Measurements from ENCODE around the gene DHFR.

DHFR gene

GRCh38 chr5:80655231-80655774, 520 bp upstream of the DHFR start:
- peak; percentile 2 for DNase-seq (ENCODE audit: low spot score)

- DNase-seq (ENCODE audit: low spot score), result peak; percentile 41
Observed at GRCh38 chr5:80654054-80654390, 761 bp downstream of the DHFR start.

DNA sequence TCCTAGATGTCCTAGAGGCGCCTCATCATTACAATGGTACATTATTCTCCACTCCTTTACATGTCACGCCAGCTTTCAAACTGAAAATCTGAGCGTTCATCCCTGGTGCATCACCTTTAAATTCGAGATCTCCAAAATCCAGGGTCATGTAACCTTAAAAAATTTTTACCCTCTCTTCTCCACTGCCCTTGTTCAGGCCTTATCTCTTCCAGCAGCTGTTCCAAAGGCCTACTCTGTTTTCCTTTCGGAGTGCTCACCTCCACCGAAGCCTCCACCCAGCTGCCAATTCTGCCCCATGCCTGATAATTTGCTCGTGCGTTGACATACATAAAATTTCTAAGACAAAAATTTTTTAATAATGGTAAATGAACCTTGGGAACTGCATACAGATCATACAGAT, 1.3 kb downstream of the DHFR start:
- DNase-seq (ENCODE audit: low spot score), result no peak

DNA sequence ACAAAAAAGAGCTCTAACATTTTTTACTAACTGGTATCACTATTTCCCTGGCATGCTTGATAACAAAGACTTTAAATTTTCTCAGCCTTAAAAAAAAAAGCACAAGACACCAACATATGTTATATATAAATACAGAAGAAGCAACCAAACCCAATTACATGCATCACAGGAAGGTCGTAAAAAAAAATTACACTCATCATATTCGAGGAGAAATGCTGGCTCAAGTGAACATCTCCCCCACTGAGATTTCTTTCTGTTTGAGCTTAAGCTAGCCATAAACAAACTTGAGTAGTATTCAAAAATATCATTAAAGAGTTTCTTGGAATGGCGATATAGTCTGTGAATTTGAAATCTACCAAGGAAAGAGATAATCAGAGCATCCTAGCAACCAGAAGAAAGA, 7.9 kb downstream of the DHFR start:
- DNase-seq (ENCODE audit: low spot score), result no peak

GRCh38 chr5:80644900-80645299, 9.9 kb downstream of the DHFR start:
- no peak for DNase-seq (ENCODE audit: low spot score)

DNA sequence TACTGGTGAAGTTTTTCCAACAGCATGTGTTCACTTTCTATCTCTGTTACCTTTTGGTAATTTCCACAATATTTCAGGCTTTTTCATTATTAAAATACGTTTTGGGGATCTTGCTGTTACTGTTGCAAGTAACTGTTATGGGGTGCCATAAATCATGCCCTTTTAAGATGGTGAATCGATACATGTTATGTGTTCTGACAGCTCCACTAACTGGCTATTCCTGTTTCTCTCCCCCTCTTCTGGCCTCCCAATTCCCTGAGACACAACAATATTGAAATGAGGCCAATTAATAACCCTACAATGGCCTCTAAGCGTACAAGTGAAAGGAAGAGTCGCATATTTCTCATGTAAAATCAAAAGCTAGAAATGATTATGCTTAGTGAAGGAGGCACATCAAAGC, 13.4 kb downstream of the DHFR start:
- no peak for DNase-seq (ENCODE audit: low spot score)

GRCh38 chr5:80634193-80634592, 20.6 kb downstream of the DHFR start:
- DNase-seq (ENCODE audit: low spot score), result no peak

DNA sequence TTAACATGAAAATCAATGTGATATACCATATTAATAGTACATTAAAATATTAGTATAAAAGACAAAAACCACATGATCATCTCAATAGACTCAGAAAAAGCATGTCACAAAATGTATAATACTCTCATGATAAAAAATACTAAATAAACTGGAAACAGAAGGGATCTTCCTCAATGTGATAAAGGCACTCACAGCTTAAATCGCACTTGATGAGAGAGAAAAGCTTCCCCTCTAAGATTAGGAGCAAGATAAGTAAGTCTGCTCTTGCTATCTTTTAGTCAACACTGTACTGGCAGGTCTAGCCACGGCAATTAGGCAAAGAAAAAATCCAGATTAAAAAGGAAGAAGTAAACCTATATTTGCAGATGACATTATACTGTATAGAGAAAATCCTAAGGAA, 22.1 kb downstream of the DHFR start:
- DNase-seq (ENCODE audit: low spot score), result no peak

DNA sequence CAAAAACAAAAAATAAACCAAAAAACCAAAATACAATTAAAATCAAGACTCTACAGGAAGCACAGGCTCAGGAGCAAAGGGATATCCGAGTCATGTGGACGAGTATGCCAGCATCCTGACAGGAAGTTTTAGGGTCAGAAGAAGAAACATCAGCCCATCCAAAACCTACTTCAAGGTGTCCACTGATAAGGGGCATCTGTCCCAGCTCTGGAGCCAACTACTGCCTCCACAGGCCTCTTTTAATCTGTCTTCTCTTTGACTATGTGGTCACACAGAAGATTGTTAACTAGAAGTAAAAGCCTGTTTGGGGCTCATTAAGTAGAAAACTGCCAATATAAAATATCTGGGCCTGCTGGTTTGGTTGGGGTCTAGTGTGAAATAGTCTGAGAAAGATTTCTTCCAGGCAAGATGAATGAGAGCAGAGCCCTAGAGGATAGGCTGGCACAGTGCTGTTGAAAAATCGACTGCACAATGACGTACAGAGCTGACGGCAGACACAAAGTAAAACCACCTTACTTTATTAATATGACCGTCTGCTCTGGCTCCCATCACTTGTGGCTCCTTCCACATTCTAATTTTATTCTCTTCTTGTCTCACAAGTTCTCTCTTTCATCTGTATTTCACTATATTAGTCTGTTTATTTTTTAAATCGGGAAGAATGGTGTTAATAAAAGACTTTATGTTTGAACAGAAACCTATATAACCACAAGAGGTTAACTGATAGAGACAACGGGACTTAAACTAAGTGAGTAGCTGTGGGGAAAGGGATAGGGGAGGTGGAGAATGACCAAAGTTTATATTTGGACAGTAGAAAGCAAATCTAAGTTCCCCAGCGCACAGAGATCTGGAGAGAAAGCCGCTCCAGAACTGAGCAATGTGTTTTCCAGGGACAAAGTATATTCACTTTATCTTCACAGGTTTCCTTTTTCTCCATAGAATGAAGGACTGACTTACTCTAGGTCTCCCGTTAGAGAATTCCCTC, 23.2 kb downstream of the DHFR start:
- no peak for DNase-seq (ENCODE audit: low spot score)

DNA sequence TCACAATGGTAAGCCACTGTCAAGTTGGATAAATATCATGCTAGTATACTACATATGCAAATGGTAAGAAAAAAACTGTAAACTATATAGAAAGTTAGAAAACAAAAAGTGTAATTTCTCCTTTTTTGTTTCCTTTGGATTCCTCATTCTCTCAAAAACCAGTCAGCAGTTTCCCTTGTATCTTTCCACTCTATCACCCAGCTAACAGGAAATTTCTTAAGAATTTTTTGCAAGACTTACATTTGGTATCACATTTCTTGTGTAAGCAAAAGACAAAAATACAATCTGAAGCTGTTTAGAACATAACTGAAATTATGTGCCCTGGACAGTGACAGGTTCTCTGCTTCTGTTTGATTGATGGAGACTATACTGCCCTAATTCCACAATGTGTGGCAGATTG, 25.5 kb downstream of the DHFR start:
- DNase-seq (ENCODE audit: low spot score), result no peak

GRCh38 chr5:80625230-80625629, 29.6 kb downstream of the DHFR start:
- DNase-seq (ENCODE audit: low spot score), result no peak

- DNase-seq (ENCODE audit: low spot score), result no peak
Observed at GRCh38 chr5:80623999-80624398, 30.8 kb downstream of the DHFR start.

- DNase-seq (ENCODE audit: low spot score), result no peak
Observed at GRCh38 chr5:80622756-80623155, 32.0 kb downstream of the DHFR start.

DNA sequence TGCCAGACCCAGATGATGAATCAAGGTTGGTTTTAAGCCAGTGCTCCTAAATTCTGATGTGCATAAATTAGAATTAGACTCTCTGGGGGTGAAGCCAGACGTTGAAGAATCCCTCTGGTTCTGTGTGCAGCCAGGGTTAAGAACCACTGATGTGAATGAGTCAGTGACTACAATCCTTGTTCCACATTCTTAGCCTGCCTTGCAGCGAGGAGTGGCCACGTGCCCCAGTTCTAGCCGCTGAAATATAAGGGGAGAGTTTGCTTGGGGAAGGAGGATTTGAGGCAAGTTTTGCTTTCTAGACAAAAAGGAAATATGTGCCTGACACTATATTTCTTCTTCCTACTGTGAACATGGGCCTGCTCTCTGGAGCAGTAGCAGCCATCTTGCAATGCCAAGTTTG, 34.6 kb downstream of the DHFR start:
- DNase-seq (ENCODE audit: low spot score), result no peak

- DNase-seq (ENCODE audit: low spot score), result no peak
Observed at GRCh38 chr5:80619086-80619485, 35.7 kb downstream of the DHFR start.

DNA sequence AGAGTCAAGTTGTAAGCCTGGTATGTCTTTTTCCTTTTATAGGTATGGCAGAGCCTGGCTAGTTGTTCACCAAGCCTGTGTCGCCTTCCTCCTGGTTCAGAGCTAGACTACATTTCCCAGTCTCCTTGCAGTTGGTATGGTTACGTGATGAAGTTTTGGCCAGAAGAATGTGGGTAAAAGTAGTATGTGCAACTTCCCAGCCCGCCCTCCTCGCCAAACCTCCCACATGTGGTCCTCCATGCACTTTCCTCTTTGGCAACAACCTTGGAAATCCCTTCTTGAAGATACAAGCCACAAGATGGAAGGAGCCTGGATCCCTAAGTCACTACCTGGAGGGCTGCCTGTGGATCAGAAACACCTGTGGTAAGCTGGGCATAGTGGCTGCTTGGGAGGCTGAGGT, 36.3 kb downstream of the DHFR start:
- DNase-seq (ENCODE audit: low spot score), result no peak

DNA sequence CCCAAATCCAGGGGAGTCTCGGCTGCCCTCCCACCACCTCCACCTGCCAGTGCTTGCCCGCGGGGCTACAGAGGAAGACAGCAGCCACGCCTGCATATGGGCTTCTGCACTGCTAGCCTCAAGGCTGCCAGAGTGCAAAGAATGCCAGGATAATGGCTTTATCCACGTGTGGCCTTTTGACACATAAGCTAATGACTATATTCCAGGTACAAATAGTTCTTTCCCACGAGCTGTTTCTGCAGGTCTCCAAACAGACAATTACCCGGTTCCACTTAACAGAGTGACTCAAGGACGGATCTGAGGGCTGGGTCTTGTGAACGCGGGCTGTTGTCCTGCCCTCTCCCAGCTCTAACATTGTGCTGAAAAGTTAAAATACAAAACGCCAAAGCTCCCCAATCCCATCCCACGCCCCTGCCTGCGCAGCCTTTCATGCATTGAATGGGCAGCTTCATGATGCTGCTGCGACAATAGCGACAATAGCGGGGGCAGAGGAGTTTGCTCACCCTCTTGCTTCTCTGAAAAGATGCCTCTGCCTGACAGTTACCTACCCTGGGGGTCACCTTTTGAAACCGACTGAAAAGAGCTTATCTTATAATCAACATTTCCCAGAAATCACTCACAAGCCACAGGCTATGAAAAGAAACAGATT, 39.4 kb downstream of the DHFR start:
- DNase-seq (ENCODE audit: low spot score), result no peak

GRCh38 chr5:80609692-80610091, 45.1 kb downstream of the DHFR start:
- DNase-seq (ENCODE audit: low spot score), result no peak

- no peak for DNase-seq (ENCODE audit: low spot score)
Observed at GRCh38 chr5:80608731-80609130, 46.1 kb downstream of the DHFR start.

GRCh38 chr5:80607832-80608231, 47.0 kb downstream of the DHFR start:
- no peak for DNase-seq (ENCODE audit: low spot score)

DNA sequence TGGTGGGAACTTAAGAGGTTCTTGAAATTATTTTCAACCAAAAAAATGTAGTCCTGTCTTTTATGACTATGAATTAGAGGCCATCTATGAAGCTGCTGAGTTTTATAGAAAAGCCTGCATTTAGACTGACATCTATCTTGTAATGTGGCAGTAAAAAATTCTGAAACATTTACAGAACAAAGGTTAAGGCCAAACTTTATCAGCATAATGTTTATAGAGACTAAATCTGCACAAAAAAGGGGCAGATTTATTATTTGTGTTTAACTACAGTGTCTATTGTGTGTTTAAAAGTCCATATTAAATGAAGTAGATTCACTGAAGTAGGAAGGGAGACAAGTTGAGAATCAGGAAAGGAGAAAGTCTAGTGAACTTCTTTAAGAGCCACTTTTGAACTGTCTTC, 47.4 kb downstream of the DHFR start:
- DNase-seq (ENCODE audit: low spot score), result no peak

- no peak for DNase-seq (ENCODE audit: low spot score)
Observed at GRCh38 chr5:80600943-80601693, 53.7 kb downstream of the DHFR start.

- DNase-seq (ENCODE audit: low spot score), result no peak
Observed at GRCh38 chr5:80597500-80597899, 57.3 kb downstream of the DHFR start.
